ENCODE results near the gene RBM46.

DNA sequence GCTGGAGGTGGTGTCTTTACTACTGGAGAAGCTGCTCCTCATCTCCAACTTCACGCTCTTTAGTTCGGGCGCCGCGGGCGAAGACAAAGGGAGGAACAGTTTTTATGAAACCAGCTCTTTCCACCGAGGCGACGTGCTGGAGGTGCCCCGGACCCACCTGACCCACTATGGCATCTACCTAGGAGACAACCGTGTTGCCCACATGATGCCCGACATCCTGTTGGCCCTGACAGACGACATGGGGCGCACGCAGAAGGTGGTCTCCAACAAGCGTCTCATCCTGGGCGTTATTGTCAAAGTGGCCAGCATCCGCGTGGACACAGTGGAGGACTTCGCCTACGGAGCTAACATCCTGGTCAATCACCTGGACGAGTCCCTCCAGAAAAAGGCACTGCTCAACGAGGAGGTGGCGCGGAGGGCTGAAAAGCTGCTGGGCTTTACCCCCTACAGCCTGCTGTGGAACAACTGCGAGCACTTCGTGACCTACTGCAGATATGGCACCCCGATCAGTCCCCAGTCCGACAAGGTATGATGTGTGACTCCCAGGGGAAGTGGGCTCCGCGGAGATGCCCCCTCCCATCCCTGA is 36.6 kb upstream of the RBM46 start:
- TF ChIP-seq CTCF (conservative IDR thresholded peaks at IDR 0.05) (no peak), ZFX (IDR thresholded peaks at IDR 0.05) (no peak)
